Naive thymus-derived CD4-positive, alpha-beta T cell (primary cell): ENCODE results near the gene FAM216A. TPM values are rescaled to one million over a fixed set of nuclear protein-coding genes. Genes with fewer than 3 reads are reported as not detected.
A peak's percentile ranks its signal among the peaks of the same experiment; 100 is the strongest.
"Not testable (repeated sequence)": the region's sequence is repeated elsewhere in the genome, so short reads cannot be mapped to it uniquely, and the experiment has no call there.

Experiments
- ATAC-seq: fragments of 150-1000 bp; cut with Tn5 transposase; 2 replicates; pipeline ENCODE4 v1.10.0; 2021; ENCODE audit warnings: mild to moderate bottlenecking, moderate library complexity
- CTCF ChIA-PET: fragments of 350-600 bp; sonication (Branson Sonifier 250); formaldehyde crosslinking; loops from one replicate; lab custom pipeline; 2021; ENCODE audit warnings: antibody characterized with exemption; lab: Charles Lee
- POLR2A ChIA-PET: fragments of 350-600 bp; sonication (Branson Sonifier 250); formaldehyde crosslinking; loops from one replicate; lab custom pipeline; 2021; ENCODE audit warnings: antibody characterized with exemption, inconsistent platforms; lab: Charles Lee
- DNase-seq, 9 donors: peaks; one replicate each; pipeline versions ENCODE4 v3.0.0 to v3.0.0-alpha.2; 2020 to 2022; ENCODE audit warnings: mixed read lengths in 1 of 9
- H3K27ac ChIP-seq: one replicate; pipeline ENCODE4 v1.7.0; 2013; ENCODE audit warnings: mild to moderate bottlenecking, low read depth, low read length, moderate library complexity
- H3K27me3 ChIP-seq, 2 donors: one replicate each; pipeline ENCODE4 v1.7.0; 2013; ENCODE audit warnings: low read length in 2 of 2, mild to moderate bottlenecking in 2 of 2, moderate library complexity in 2 of 2; ENCODE audit not compliant: control insufficient read depth in 2 of 2, insufficient read depth in 2 of 2
- H3K36me3 ChIP-seq, 3 experiments: 1 replicate in 2 of 3; 2 replicates in 1 of 3; pipeline ENCODE4 v1.7.0; 2013; ENCODE audit warnings: low read length in 3 of 3, mild to moderate bottlenecking in 3 of 3, moderate library complexity in 1 of 3; ENCODE audit not compliant: insufficient read depth in 3 of 3, control insufficient read depth in 2 of 3
- H3K4me1 ChIP-seq, 2 donors: one replicate each; pipeline ENCODE4 v1.7.0; 2013; ENCODE audit warnings: low read length in 2 of 2, mild to moderate bottlenecking in 2 of 2, moderate library complexity in 1 of 2; ENCODE audit not compliant: control insufficient read depth in 2 of 2, insufficient read depth in 2 of 2
- H3K4me3 ChIP-seq: 2 replicates; pipeline ENCODE4 v1.7.0; 2013; ENCODE audit warnings: mild to moderate bottlenecking, low read length
- H3K9me3 ChIP-seq, 3 experiments: 1 replicate in 2 of 3; 2 replicates in 1 of 3; pipeline ENCODE4 v1.7.0; 2013; ENCODE audit warnings: low read length in 3 of 3; ENCODE audit not compliant: control insufficient read depth in 2 of 3
- H3K27ac Mint-ChIP-seq, 9 donors: one replicate each; pipeline ENCODE4 v1.8.0; 2020 to 2022; ENCODE audit warnings: mixed read lengths in 9 of 9, mild to moderate bottlenecking in 8 of 9, moderate library complexity in 5 of 9, inconsistent platforms in 2 of 9
- H3K27me3 Mint-ChIP-seq, 5 donors: one replicate each; pipeline ENCODE4 v1.8.0; 2021 to 2022; ENCODE audit warnings: mixed read lengths in 5 of 5, mild to moderate bottlenecking in 1 of 5
- H3K36me3 Mint-ChIP-seq, 5 donors: one replicate each; pipeline ENCODE4 v1.8.0; 2020 to 2022; ENCODE audit warnings: mixed read lengths in 5 of 5, mild to moderate bottlenecking in 3 of 5, inconsistent platforms in 1 of 5
- H3K4me1 Mint-ChIP-seq, 7 donors: one replicate each; pipeline ENCODE4 v1.8.0; 2020 to 2022; ENCODE audit warnings: mixed read lengths in 7 of 7, mild to moderate bottlenecking in 3 of 7, inconsistent platforms in 1 of 7
- H3K4me3 Mint-ChIP-seq, 10 donors: one replicate each; pipeline ENCODE4 v1.8.0; 2020 to 2022; ENCODE audit warnings: mild to moderate bottlenecking in 10 of 10, mixed read lengths in 10 of 10, moderate library complexity in 6 of 10, inconsistent platforms in 2 of 10
- H3K9me3 Mint-ChIP-seq, 11 donors: one replicate each; pipeline ENCODE4 v1.8.0; 2020 to 2022; ENCODE audit warnings: mixed read lengths in 11 of 11, mild to moderate bottlenecking in 4 of 11, inconsistent platforms in 1 of 11, moderate library complexity in 1 of 11
- intact Hi-C, 2 donors: fragments of 100-400 bp; cut with micrococcal nuclease; formaldehyde crosslinking; loops; one replicate each; pipeline ENCODE4 v1.15.1; 2023
- polyA plus RNA-seq, 2 donors: library from polyadenylated mRNA; unstranded; fragments of 300-500 nt; fragmentation: Illumina TruSeq; gene quantifications; one replicate each; pipeline ENCODE4 v1.2.3, GENCODE V29; 2021
- total RNA-seq, 6 experiments: library from RNA in 5 of 6; stranded (reverse) in 5 of 6; gene quantifications; 1 replicate in 5 of 6; 2 replicates in 1 of 6; pipeline ENCODE4 v1.2.3 and lab custom pipeline; 2021 to 2026

Gene FAM216A
- total and polyA plus RNA-seq, 7 experiments from 2014 or later, result 5.3 to 24.1 (median 14.2) TPM

GRCh38 chr12:110465765-110466164 lies 2.9 kb upstream of the FAM216A start:
- intact Hi-C loops, result loop anchor here (5.0 kb wide), 3 partner anchors 87 to 468 kb away; partner anchors contain the start of genes ANKRD13A (in 1 of the 2) and GIT2 (in 1 of the 2)
- peaks cover 0 to 14% (median 7%) of the 10 kb centered on the region in 5 donors for H3K36me3 Mint-ChIP-seq
- H3K9me3 ChIP-seq, H3K27me3 Mint-ChIP-seq, ATAC-seq, H3K9me3 Mint-ChIP-seq, H3K4me3 ChIP-seq, DNase-seq, H3K27ac ChIP-seq, H3K27me3 ChIP-seq: not testable (repeated sequence)
- H3K4me1 Mint-ChIP-seq, result peaks cover 16 to 71% (median 40%) of the 10 kb centered on the region in 7 donors
- POLR2A ChIA-PET, result interaction anchor here (0.6 to 5.2 kb wide), 4 partner anchors 14 to 1589 kb away, joined by 3 to 88 read pairs (median 4); partner anchors contain the start of genes ARPC3, RAD9B and VPS29
- H3K4me3 Mint-ChIP-seq, result peak overlapping the region in 3 of 10 donors; percentile 10 to 63 (median 36)
- H3K4me1 ChIP-seq, result peaks cover 10 to 19% of the 10 kb centered on the region in 2 donors
- CTCF ChIA-PET, result interaction anchor here (1.2 to 5.3 kb wide), 2 partner anchors 34 to 136 kb away, joined by 9 to 49 read pairs; no protein-coding TSS in a partner anchor
- H3K36me3 ChIP-seq, result peaks cover 0 to 26% (median 0%) of the 10 kb centered on the region in 3 experiments
- peak overlapping the region in 1 of 9 donors; percentile 74 for H3K27ac Mint-ChIP-seq

- ChIA-PET CTCF (interaction anchor here (0.5 to 5.3 kb wide), 5 partner anchors 18 to 225 kb away, joined by 3 to 49 read pairs (median 6); partner anchors contain the start of gene ARPC3), POLR2A (interaction anchor here (1.1 to 5.2 kb wide), 4 partner anchors 16 to 118 kb away, joined by 3 to 88 read pairs (median 4); partner anchors contain the start of genes ARPC3, RAD9B and VPS29)
- Histone ChIP-seq H3K4me3 (no peak overlapping the region), H3K36me3 (peaks cover 0 to 25% (median 0%) of the 10 kb centered on the region in 3 experiments), H3K27me3 (no peaks in the 10 kb centered on the region), H3K27ac (peak overlapping the region; percentile 90), H3K4me1 (peaks cover 10 to 19% of the 10 kb centered on the region in 2 donors), H3K9me3 (no peaks in the 10 kb centered on the region)
- intact Hi-C loops, result loop anchor here (5.0 kb wide), 3 partner anchors 86 to 469 kb away; partner anchors contain the start of genes ANKRD13A (in 1 of the 2) and GIT2 (in 1 of the 2)
- ATAC-seq, result no peak
- no peaks in the 10 kb centered on the region for H3K27me3 Mint-ChIP-seq
- peaks cover 20 to 74% (median 40%) of the 10 kb centered on the region in 7 donors for H3K4me1 Mint-ChIP-seq
- H3K9me3 Mint-ChIP-seq, result peaks cover 0 to 3% (median 0%) of the 10 kb centered on the region in 11 donors
- peak overlapping the region in 1 of 9 donors; percentile 45 for H3K27ac Mint-ChIP-seq
- DNase-seq, result no peak
- peaks cover 0 to 14% (median 8%) of the 10 kb centered on the region in 5 donors for H3K36me3 Mint-ChIP-seq
- H3K4me3 Mint-ChIP-seq, result peak overlapping the region; percentile 21 to 100 (median 62)
These were observed 1.9 kb upstream of the FAM216A start for GRCh38 chr12:110466791-110467190.

- Histone ChIP-seq H3K27me3 (no peaks in the 10 kb centered on the region), H3K27ac (peak overlapping the region; percentile 90), H3K4me1 (peaks cover 10 to 19% of the 10 kb centered on the region in 2 donors), H3K36me3 (peaks cover 0 to 18% (median 0%) of the 10 kb centered on the region in 3 experiments), H3K4me3 (peak overlapping the region; percentile 95), H3K9me3 (no peaks in the 10 kb centered on the region)
- no peaks in the 10 kb centered on the region for H3K27me3 Mint-ChIP-seq
- peaks cover 0 to 14% (median 8%) of the 10 kb centered on the region in 5 donors for H3K36me3 Mint-ChIP-seq
- peak overlapping the region; percentile 90 to 100 (median 96) for H3K4me3 Mint-ChIP-seq
- POLR2A ChIA-PET, result interaction anchor here (0.6 to 5.2 kb wide), 29 partner anchors 9 to 275 kb away, joined by 3 to 88 read pairs (median 5); partner anchors contain the start of genes ARPC3, ATP2A2, HVCN1 and PPP1CC
- peaks cover 20 to 68% (median 36%) of the 10 kb centered on the region in 7 donors for H3K4me1 Mint-ChIP-seq
- CTCF ChIA-PET, result interaction anchor here (0.8 to 5.3 kb wide), 13 partner anchors 11 to 272 kb away, joined by 3 to 49 read pairs (median 6); partner anchors contain the start of genes ARPC3, RAD9B and VPS29
- no peak for DNase-seq
- peak overlapping the region; percentile 88 to 98 (median 94) for H3K27ac Mint-ChIP-seq
- no peak for ATAC-seq
- intact Hi-C loops, result loop anchor here (1.0 to 5.0 kb wide), 14 partner anchors 18 to 471 kb away; partner anchors contain the start of genes ARPC3 (in 2 of the 2), PPP1CC (in 2 of the 2), PPTC7 (in 2 of the 2) and RAD9B (in 2 of the 2)
- H3K9me3 Mint-ChIP-seq, result peaks cover 0 to 3% (median 0%) of the 10 kb centered on the region in 11 donors
These were observed 815 bp upstream of the FAM216A start for GRCh38 chr12:110467847-110468213.

- intact Hi-C loops, result no loop called here
- H3K27me3 ChIP-seq, result no peaks in the 10 kb centered on the region
- ChIA-PET POLR2A (no interaction called here), CTCF (interaction anchor here (1.1 kb wide), 1 partner anchor 127 kb away, joined by 3 read pairs; no protein-coding TSS in a partner anchor)
- ATAC-seq (no peak), DNase-seq (no peak)
- no peaks in the 10 kb centered on the region for H3K27me3 Mint-ChIP-seq
- H3K9me3 ChIP-seq, result no peaks in the 10 kb centered on the region
- no peak overlapping the region for H3K4me3 ChIP-seq
- H3K36me3 ChIP-seq, result no peaks in the 10 kb centered on the region
- no peaks in the 10 kb centered on the region for H3K9me3 Mint-ChIP-seq
- H3K4me1 Mint-ChIP-seq, result peaks cover under 1 to 16% (median 8%) of the 10 kb centered on the region in 7 donors
- peaks cover 0 to 9% (median 0%) of the 10 kb centered on the region in 5 donors for H3K36me3 Mint-ChIP-seq
- H3K4me1 ChIP-seq, result no peaks in the 10 kb centered on the region
- H3K27ac Mint-ChIP-seq, result peak overlapping the region in 1 of 9 donors; percentile 8
- no peak overlapping the region for H3K27ac ChIP-seq
- H3K4me3 Mint-ChIP-seq, result no peak overlapping the region
These were observed 6.8 kb downstream of the FAM216A start for GRCh38 chr12:110475426-110475825.

GRCh38 chr12:110498984-110499706 lies 30.5 kb downstream of the FAM216A start:
- H3K4me3 Mint-ChIP-seq, result peak overlapping the region in 9 of 10 donors; percentile 8 to 93 (median 59)
- Histone ChIP-seq H3K4me3 (no peak overlapping the region), H3K27me3 (no peaks in the 10 kb centered on the region), H3K9me3 (no peaks in the 10 kb centered on the region), H3K4me1 (peaks cover 20 to 22% of the 10 kb centered on the region in 2 donors), H3K36me3 (peaks cover 0 to 18% (median 7%) of the 10 kb centered on the region in 3 experiments), H3K27ac (no peak overlapping the region)
- peaks cover 22 to 52% (median 43%) of the 10 kb centered on the region in 7 donors for H3K4me1 Mint-ChIP-seq
- DNase-seq, result no peak
- H3K27ac Mint-ChIP-seq, result peak overlapping the region in 5 of 9 donors; percentile 34 to 78 (median 39)
- H3K36me3 Mint-ChIP-seq, result peaks cover 0 to 17% (median 8%) of the 10 kb centered on the region in 5 donors
- intact Hi-C loops, result no loop called here
- no peak for ATAC-seq
- CTCF ChIA-PET, result interaction anchor here (1.1 to 4.3 kb wide), 4 partner anchors 26 to 103 kb away, joined by 3 to 20 read pairs (median 6); partner anchors contain the start of genes ARPC3, FAM216A and GPN3
- peaks cover 0 to 3% (median 0%) of the 10 kb centered on the region in 5 donors for H3K27me3 Mint-ChIP-seq
- H3K9me3 Mint-ChIP-seq, result peaks cover 0 to 6% (median 0%) of the 10 kb centered on the region in 11 donors
- POLR2A ChIA-PET, result interaction anchor here (1.3 to 3.4 kb wide), 2 partner anchors 30 to 49 kb away, joined by 5 to 52 read pairs; partner anchors contain the start of genes ARPC3, FAM216A and GPN3
